GM12892 (cell line): ENCODE measurements around the gene IL6R.
"Not testable (repeated sequence)": the region's sequence is repeated elsewhere in the genome, so short reads cannot be mapped to it uniquely, and the experiment has no call there.

Source experiments
- DNase-seq: peaks from one replicate; pipeline ENCODE4 v3.0.0; 2011; ENCODE audit not compliant: insufficient read length
- FAIRE-seq: peaks from 2 replicates; lab custom pipeline; 2011; peaks lifted over from hg19 to GRCh38; lab: Jason Lieb, UNC
- POLR2A ChIP-seq: IDR thresholded peaks from 2 replicates; pipeline ENCODE4 v1.6.1; 2011; ENCODE audit warnings: low read depth, low read length, control low read depth
- POLR2AphosphoS5 ChIP-seq: IDR thresholded peaks from 2 replicates; pipeline ENCODE4 v1.6.1; 2011; ENCODE audit warnings: low read depth, low read length, control low read depth
- TAF1 ChIP-seq: IDR thresholded peaks from 2 replicates; pipeline ENCODE4 v1.6.1; 2011; ENCODE audit warnings: low read depth, mild to moderate bottlenecking, control low read depth, low read length, borderline replicate concordance

Gene IL6R

DNA sequence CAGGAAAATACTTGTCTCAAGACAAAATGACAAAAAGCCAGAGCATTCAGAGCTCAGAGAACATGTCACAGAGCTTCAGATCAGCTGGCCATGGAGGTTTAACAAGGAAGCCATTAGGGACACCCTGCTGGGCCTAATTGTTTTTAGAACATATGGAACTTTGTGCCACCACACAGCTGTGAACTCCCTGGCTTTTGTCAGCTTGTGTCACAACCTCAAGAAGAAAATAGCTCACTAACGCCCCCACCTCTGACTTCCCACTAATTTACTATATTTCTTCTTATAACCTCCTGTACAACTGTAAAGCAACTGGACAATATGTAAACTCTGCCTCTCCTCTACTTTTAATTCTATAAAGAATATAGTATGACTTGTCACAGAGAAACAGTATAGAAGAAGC, 75.9 kb downstream of the IL6R start:
- DNase-seq = no peak
- FAIRE-seq = no peak
- TF ChIP-seq TAF1 (no peak), POLR2A (no peak), POLR2AphosphoS5 (no peak)

- TF ChIP-seq POLR2AphosphoS5 = no peak
- TF ChIP-seq TAF1 = no peak
- TF ChIP-seq POLR2A = no peak
- FAIRE-seq (no peak), DNase-seq (no peak)
Measured at GRCh38 chr1:154483941-154484803, 79.0 kb downstream of the IL6R start.

DNA sequence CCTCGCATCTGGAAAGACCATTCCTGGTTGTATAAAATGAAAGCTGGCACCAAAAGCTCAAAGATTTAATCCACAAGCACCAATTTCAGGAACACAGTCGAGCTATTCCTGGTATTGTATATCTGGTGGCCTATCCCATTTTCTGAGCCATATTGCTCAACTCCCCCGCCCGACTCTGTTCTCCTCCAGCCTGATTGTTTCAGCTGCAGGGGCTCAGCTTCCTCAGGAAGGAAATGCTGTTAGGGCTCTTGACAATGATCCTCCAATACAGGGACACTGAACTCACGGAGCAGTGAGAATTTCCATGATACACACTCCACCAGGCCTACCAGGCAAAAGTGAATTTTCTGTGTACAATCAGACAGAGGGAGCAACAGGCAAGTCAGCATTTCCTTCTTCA, 80.0 kb downstream of the IL6R start:
- DNase-seq (no peak), FAIRE-seq (no peak)
- TF ChIP-seq POLR2A = no peak
- no peak for TF ChIP-seq TAF1
- TF ChIP-seq POLR2AphosphoS5 = no peak

DNA sequence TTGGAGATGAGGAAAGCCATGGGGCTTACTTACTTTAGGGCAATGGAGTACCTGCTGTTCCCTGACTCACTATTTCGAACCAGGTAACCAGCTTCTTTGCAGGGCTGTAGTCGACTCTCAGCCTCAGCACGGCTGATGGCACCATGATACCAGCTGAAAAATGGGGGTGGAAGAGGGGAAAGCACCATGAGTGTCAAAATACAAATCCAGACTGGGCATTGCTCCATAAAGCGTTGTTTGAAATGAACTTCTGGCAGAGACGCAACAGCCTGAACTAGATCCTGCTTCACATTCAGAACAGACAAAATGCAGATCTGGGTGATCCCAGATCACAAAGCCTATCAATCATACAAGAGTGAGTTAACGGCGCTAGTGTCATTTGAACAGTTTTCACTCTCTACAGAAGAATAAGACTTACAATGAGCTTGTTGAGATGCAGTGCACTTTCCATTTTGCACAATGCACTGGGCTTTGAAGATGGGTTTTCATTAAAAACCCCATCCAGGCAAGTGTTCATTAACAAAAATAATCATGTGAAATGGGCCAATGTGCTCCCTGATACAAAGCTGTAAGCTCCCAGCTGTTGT, 80.9 kb downstream of the IL6R start:
- DNase-seq (no peak), FAIRE-seq (no peak)
- TF ChIP-seq TAF1 = no peak
- no peak for TF ChIP-seq POLR2A

DNA sequence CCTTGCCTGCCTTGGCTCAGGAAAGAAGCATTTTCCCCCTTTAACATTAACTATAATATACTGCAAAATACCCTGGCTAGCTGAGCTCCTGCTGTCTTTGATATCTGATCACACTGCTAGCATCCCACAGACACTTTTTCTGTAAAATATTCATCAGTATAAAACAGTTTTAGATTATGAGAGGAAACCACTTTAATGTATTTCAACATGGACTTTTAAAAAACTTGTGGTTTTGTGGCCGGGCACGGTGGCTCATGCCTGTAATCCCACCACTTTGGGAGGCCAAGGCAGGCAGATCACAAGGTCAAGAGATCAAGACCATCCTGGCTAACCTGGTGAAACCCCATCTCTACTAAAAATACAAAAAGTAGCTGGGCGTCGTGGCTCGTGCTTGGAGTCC, 81.6 kb downstream of the IL6R start:
- DNase-seq = not testable (repeated sequence)

DNA sequence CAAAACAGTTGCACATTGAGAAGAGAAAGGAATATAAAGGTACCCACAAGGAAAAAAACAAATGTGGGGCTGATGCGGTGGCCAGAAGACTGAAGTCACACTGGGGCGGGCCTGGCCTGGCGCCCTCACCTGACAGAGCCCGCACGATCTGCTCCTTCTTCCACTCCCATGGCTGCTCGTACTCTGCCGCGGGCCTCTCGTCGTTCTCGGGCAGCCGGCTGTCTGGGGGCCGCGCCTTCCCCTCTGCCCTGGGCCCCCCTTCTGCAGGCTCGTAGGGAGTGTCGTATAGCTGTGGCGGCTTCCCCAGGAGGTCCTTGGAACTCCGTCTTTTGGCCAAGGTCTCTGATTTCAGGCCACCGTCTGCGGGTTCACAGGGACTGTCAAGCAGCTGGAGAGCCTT, 83.8 kb downstream of the IL6R start:
- DNase-seq (no peak), FAIRE-seq (no peak)
- TF ChIP-seq POLR2AphosphoS5 (no peak), POLR2A (no peak), TAF1 (no peak)

More for the DNA sequence above, 81.6 kb downstream of the IL6R start:
- not testable (repeated sequence) for FAIRE-seq

DNA sequence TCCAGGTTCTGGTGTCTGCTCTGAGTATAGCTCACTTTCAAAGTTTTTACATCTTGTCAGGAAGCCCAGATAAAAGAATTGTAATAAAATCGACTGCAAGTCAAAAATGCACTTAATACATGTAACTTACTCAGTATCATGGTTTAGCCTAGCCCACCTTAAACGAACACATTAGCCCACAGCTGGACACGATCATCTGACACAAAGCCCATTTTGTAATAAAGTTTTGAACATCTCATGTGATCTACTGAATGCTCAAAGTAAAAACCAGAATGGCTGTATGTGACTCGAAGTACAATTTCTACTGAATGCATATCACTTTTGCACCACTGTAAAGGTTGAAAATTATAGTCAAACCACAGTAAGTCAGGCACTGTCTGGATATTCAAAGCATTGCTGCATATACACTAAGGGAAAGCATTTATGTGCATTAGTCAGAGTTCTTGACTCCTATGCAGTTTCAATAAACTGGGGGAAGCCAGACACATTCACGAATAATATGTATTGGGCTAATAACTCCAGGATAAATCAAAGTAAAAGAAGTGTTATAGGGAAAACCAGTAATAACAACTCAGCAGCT, 84.6 kb downstream of the IL6R start:
- no peak for FAIRE-seq
- DNase-seq = no peak
- TF ChIP-seq POLR2AphosphoS5 (no peak), TAF1 (no peak), POLR2A (no peak)

GRCh38 chr1:154490317-154490716, 85.2 kb downstream of the IL6R start:
- DNase-seq = no peak

DNA sequence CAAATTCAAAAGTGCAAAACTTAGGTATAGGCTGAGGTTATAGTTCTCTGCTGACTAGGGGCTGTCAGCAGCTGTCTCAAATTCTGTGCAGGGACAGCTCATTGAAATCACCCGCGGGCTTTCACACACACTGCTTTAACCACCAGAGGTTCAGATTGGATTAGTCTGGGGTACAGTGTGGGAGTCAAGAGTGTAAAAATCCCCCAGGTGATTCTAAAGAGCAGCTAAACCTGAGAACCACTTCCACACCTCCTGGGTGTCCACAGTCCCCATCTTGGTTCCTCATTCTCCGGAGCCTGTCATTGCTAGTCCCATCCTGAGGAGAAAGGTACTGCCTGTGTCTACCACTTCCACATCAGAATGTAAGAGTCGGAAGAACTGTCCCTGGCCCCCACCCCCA, 87.0 kb downstream of the IL6R start:
- TF ChIP-seq POLR2A = no peak
- TF ChIP-seq POLR2AphosphoS5 = no peak
- no peak for TF ChIP-seq TAF1
- DNase-seq (no peak), FAIRE-seq (peak; percentile 30)

More at GRCh38 chr1:154490317-154490716, 85.2 kb downstream of the IL6R start:
- TF ChIP-seq POLR2A = no peak
- TF ChIP-seq TAF1 = no peak
- FAIRE-seq = no peak

GRCh38 chr1:154493276-154493675, 88.1 kb downstream of the IL6R start:
- DNase-seq (no peak), FAIRE-seq (peak; percentile 91)
- no peak for TF ChIP-seq POLR2A
- no peak for TF ChIP-seq TAF1
- no peak for TF ChIP-seq POLR2AphosphoS5

DNA sequence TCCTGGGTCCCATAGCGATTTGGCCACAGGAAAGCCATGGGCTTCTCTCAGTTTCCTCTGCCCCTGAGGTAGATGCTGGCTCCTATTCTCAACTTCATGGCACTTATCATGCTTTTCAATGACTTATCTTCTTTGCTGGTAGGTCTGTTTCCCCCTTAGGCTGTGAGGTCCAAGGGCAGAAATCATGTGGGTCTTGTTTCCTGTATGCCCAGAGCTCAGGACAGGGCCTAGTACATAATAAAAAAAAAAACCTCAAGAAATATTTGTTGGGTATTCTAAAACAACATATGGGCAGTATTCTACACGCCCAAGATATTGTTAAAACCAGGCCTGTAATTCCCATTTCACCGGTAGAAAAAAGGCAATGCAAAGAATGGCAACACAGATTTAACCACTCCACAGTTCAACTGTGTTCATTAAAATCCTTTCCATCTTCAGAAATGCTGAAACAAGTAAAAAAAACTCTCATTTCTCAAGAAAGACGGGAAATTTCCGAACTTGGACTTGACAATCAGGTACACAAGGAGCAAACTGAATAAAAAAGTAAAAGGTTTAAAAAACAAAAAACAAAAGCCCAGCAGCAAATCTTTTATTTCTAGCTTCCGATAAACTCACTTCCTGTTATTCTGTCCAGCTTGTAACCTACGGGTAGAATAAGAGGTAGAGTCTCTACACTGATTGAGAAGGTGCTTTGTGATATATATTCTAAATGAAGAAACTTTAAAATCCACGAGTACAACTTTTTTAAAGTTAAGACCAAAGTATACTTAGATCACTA, 90.5 kb downstream of the IL6R start:
- no peak for TF ChIP-seq POLR2A
- no peak for TF ChIP-seq POLR2AphosphoS5
- no peak for TF ChIP-seq TAF1
- no peak for FAIRE-seq
- DNase-seq = no peak
